ENCODE results near the gene GLT6D1.

GRCh38 chr9:135641047-135641446 is 1.7 kb upstream of the GLT6D1 start:
- TF ChIP-seq CTCF (IDR thresholded peaks at IDR 0.05; ENCODE audit: low read depth, low read length, poor library complexity, severe bottlenecking) = no peak
- TF ChIP-seq EZH2phosphoT487 (IDR thresholded peaks at IDR 0.05; ENCODE audit: borderline replicate concordance, low read length) = no peak

Data from DOHH2 (cell line).